B cell (primary cell): Measurements from ENCODE around the gene PRTN3. TPM values are rescaled to one million over a fixed set of nuclear protein-coding genes. Genes with fewer than 3 reads are reported as not detected.

Experiments used
- ATAC-seq: fragments of 200-7000 bp; cut with Tn5 transposase; one replicate; pipeline ENCODE4 v1.10.0; 2021; ENCODE audit warnings: low read depth, mild to moderate bottlenecking, moderate number of reproducible peaks, moderate library complexity
- CTCF ChIA-PET: fragments of 350-600 bp; sonication (Branson Sonifier 250); formaldehyde crosslinking; loops from one replicate; lab custom pipeline; 2021; ENCODE audit warnings: antibody characterized with exemption, inconsistent platforms; lab: Charles Lee
- POLR2A ChIA-PET: fragments of 350-600 bp; sonication (Branson Sonifier 250); formaldehyde crosslinking; loops from one replicate; lab custom pipeline; 2021; ENCODE audit warnings: antibody characterized with exemption; lab: Charles Lee
- DNase-seq: peaks from one replicate; pipeline ENCODE4 v3.0.0; 2013
- H2AFZ ChIP-seq: 2 replicates; pipeline ENCODE4 v1.6.1; 2012; ENCODE audit warnings: mild to moderate bottlenecking, low read depth, low read length; ENCODE audit not compliant: insufficient read depth, poor library complexity, severe bottlenecking
- H3K27ac ChIP-seq, 2 donors: 1 replicate in 1 of 2; 2 replicates in 1 of 2; pipeline ENCODE4 v1.5.1; 2012 to 2013; ENCODE audit warnings: low read length in 2 of 2, mild to moderate bottlenecking in 2 of 2, moderate library complexity in 1 of 2
- H3K27me3 ChIP-seq, 4 experiments: fragments of 200-600 bp in 1 of 4; sonication (generic) in 1 of 4; replicated peaks in 1 of 4; 1 replicate in 2 of 4; 2 replicates in 2 of 4; pipeline versions ENCODE4 v1.6.1 to v1.7.0; 2013 to 2016; ENCODE audit warnings: low read length in 3 of 4, mild to moderate bottlenecking in 2 of 4, mixed read lengths in 1 of 4, moderate library complexity in 1 of 4; ENCODE audit not compliant: insufficient read depth in 4 of 4, control insufficient read depth in 3 of 4; ENCODE audit errors: control extremely low read depth in 1 of 4
- H3K36me3 ChIP-seq, 2 experiments: replicated peaks in 1 of 2; 1 replicate in 1 of 2; 2 replicates in 1 of 2; pipeline versions ENCODE4 v1.6.1 to v1.7.1; 2013; ENCODE audit warnings: low read length in 1 of 2; ENCODE audit not compliant: insufficient read depth in 2 of 2, control insufficient read depth in 1 of 2; ENCODE audit errors: control extremely low read depth in 1 of 2, extremely low read depth in 1 of 2
- H3K4me1 ChIP-seq, 2 donors: fragments of 200-600 bp in 1 of 2; sonication (generic) in 1 of 2; 1 replicate in 1 of 2; 2 replicates in 1 of 2; pipeline versions ENCODE4 v1.5.1 to v1.6.1; 2013 to 2017; ENCODE audit warnings: low read length in 2 of 2; ENCODE audit not compliant: control insufficient read depth in 2 of 2, insufficient read depth in 2 of 2
- H3K4me2 ChIP-seq: replicated peaks from 2 replicates; pipeline ENCODE3; 2012; ENCODE audit warnings: mild to moderate bottlenecking, low read depth, low read length; ENCODE audit not compliant: poor library complexity, severe bottlenecking
- H3K4me3 ChIP-seq, 5 experiments: fragments of 200-600 bp in 1 of 5; sonication (generic) in 1 of 5; 1 replicate in 3 of 5; 2 replicates in 2 of 5; pipeline versions ENCODE4 v1.5.1 to v1.7.0; 2011 to 2016; ENCODE audit warnings: low read length in 4 of 5, mild to moderate bottlenecking in 4 of 5, low read depth in 2 of 5, control low read depth in 1 of 5, moderate library complexity in 1 of 5; ENCODE audit not compliant: insufficient read depth in 1 of 5; ENCODE audit errors: control extremely low read depth in 1 of 5, extremely low read depth in 1 of 5
- H3K79me2 ChIP-seq: fragments of 200-600 bp; sonication (generic); one replicate; pipeline ENCODE4 v1.6.0; 2016; ENCODE audit warnings: low read length; ENCODE audit not compliant: control insufficient read depth, insufficient read depth
- H3K9ac ChIP-seq: fragments of 200-600 bp; sonication (generic); 2 replicates; pipeline ENCODE4 v1.6.1; 2017; ENCODE audit warnings: mild to moderate bottlenecking, low read length, moderate library complexity
- H3K9me3 ChIP-seq, 3 donors: one replicate each; pipeline versions ENCODE4 v1.6.1 to v1.7.1; 2013; ENCODE audit warnings: low read length in 2 of 3; ENCODE audit not compliant: control insufficient read depth in 2 of 3, insufficient read depth in 1 of 3; ENCODE audit errors: control extremely low read depth in 1 of 3
- H4K20me1 ChIP-seq: 2 replicates; pipeline ENCODE4 v1.6.0; 2012; ENCODE audit warnings: mild to moderate bottlenecking, low read length; ENCODE audit not compliant: insufficient read depth, control insufficient read depth, poor library complexity, severe bottlenecking
- H3K27ac Mint-ChIP-seq: one replicate; pipeline ENCODE4 v1.8.0; 2021; ENCODE audit warnings: mixed read lengths
- H3K27me3 Mint-ChIP-seq: one replicate; pipeline ENCODE4 v1.8.0; 2021; ENCODE audit warnings: mixed read lengths
- H3K4me1 Mint-ChIP-seq: one replicate; pipeline ENCODE4 v1.8.0; 2021; ENCODE audit warnings: mixed read lengths
- H3K4me3 Mint-ChIP-seq: one replicate; pipeline ENCODE4 v1.8.0; 2021; ENCODE audit warnings: mixed read lengths
- H3K9me3 Mint-ChIP-seq: one replicate; pipeline ENCODE4 v1.8.0; 2022; ENCODE audit warnings: mixed read lengths; ENCODE audit not compliant: insufficient read depth
- CTCF ChIP-seq: fragments of 200-600 bp; IDR thresholded peaks from one replicate; pipeline ENCODE4 v1.8.0; 2022; ENCODE audit warnings: antibody characterized with exemption, mild to moderate bottlenecking
- EZH2 ChIP-seq: IDR thresholded peaks from 2 replicates; pipeline ENCODE4 v1.6.1; 2012; ENCODE audit warnings: borderline replicate concordance, low read depth, mild to moderate bottlenecking, moderate library complexity, low read length; ENCODE audit not compliant: insufficient read depth, poor library complexity, severe bottlenecking
- WGBS: methylation state at CpG from one replicate; pipeline ENCODE4 v1.1.5; 2013; ENCODE audit warnings: missing lambda C conversion rate; ENCODE audit not compliant: insufficient coverage; 5-methylcytosine and 5-hydroxymethylcytosine counted together
- intact Hi-C: fragments of 100-400 bp; cut with micrococcal nuclease; formaldehyde crosslinking; loops from one replicate; pipeline ENCODE4 v1.10.0; 2022
- polyA plus RNA-seq: library from polyadenylated mRNA; depleted of rRNA; stranded (reverse); fragments of >200 nt; gene quantifications from 2 replicates; pipeline ENCODE4 v1.2.3, GENCODE V29; 2012
- total RNA-seq, 2 donors: library from RNA; stranded (reverse); fragments of 120-200 nt in 1 of 2; gene quantifications; 1 replicate in 1 of 2; 2 replicates in 1 of 2; pipeline versions ENCODE4 v1.2.3 to v1.2.4, GENCODE V29; 2013 to 2022

The PRTN3 gene
- total and polyA plus RNA-seq, 2 donors (not counting 1 experiment from before 2014, with no cell fraction given), result not detected

- ChIA-PET POLR2A (interaction anchor here (0.8 kb wide), 1 partner anchor 98 kb away, joined by 3 read pairs; no protein-coding TSS in a partner anchor), CTCF (no interaction called here)
- Mint-ChIP-seq H3K27me3 (peaks cover 7% of the 10 kb centered on the region), H3K27ac (no peak overlapping the region), H3K9me3 (no peaks in the 10 kb centered on the region), H3K4me3 (no peak overlapping the region), H3K4me1 (peaks cover 2% of the 10 kb centered on the region)
- H3K4me2 ChIP-seq, result peak overlapping the region; percentile 44
- H3K4me3 ChIP-seq, result no peak overlapping the region
- H3K27me3 ChIP-seq, result peaks cover 0 to 22% (median 8%) of the 10 kb centered on the region in 4 experiments
- intact Hi-C loops, result no loop called here
- H3K79me2 ChIP-seq, result peaks cover 3% of the 10 kb centered on the region
- WGBS, result 6% methylated on average over 50 of the region's 64 CpGs
- H3K9me3 ChIP-seq, result peaks cover 0 to 2% (median 0%) of the 10 kb centered on the region in 3 donors
- no peaks in the 10 kb centered on the region for H4K20me1 ChIP-seq
- DNase-seq (no peak), ATAC-seq (no peak)
- H3K36me3 ChIP-seq, result no peaks in the 10 kb centered on the region
- H2AFZ ChIP-seq, result no peak overlapping the region
- peaks cover 0 to 4% of the 10 kb centered on the region in 2 donors for H3K4me1 ChIP-seq
- no peak overlapping the region for H3K27ac ChIP-seq
- no peak overlapping the region for H3K9ac ChIP-seq
- TF ChIP-seq EZH2, result no peak
- no peak for TF ChIP-seq CTCF
These were observed 19.5 kb upstream of the PRTN3 start for GRCh38 chr19:821231-821824.

GRCh38 chr19:821825-822503 lies 18.8 kb upstream of the PRTN3 start, which contains the start of gene PLPPR3:
PLPPR3 (minus strand) TSS chr19:821955; CDS start chr19:821559, 396 bp downstream.
- Mint-ChIP-seq H3K4me1 (peaks cover 2% of the 10 kb centered on the region), H3K27ac (no peak within 1 kb of the TSS), H3K9me3 (no peaks in the 10 kb centered on the region), H3K4me3 (no peak within 1 kb of the TSS), H3K27me3 (peaks cover 7% of the 10 kb centered on the region)
- peak within 1 kb of the TSS; percentile 44 for H3K4me2 ChIP-seq
- ATAC-seq, result no peak
- TF ChIP-seq CTCF (no peak), EZH2 (no peak)
- H2AFZ ChIP-seq, result no peak within 1 kb of the TSS
- H3K4me3 ChIP-seq, result no peak within 1 kb of the TSS
- no peak within 1 kb of the TSS for H3K9ac ChIP-seq
- WGBS, result 3% methylated on average over 48 of the region's 86 CpGs
- no peaks in the 10 kb centered on the region for H4K20me1 ChIP-seq
- H3K27ac ChIP-seq, result no peak within 1 kb of the TSS
- peaks cover 0 to 22% (median 8%) of the 10 kb centered on the region in 4 experiments for H3K27me3 ChIP-seq
- ChIA-PET CTCF (no interaction called here), POLR2A (interaction anchor here (0.8 kb wide), 1 partner anchor 97 kb away, joined by 3 read pairs; no protein-coding TSS in a partner anchor)
- DNase-seq, result no peak
- H3K79me2 ChIP-seq, result no peaks in the 10 kb centered on the region
- H3K36me3 ChIP-seq, result no peaks in the 10 kb centered on the region
- H3K9me3 ChIP-seq, result peaks cover 0 to 2% (median 0%) of the 10 kb centered on the region in 3 donors
- intact Hi-C loops, result no loop called here
- H3K4me1 ChIP-seq, result peaks cover 0 to 4% of the 10 kb centered on the region in 2 donors
